Stimulated activated CD4-positive, alpha-beta T cell treated with anti-CD3 and anti-CD28 coated beads, Interleukin-4, amount 100 ng/mL, for 24 hours (primary cell): Measurements from ENCODE around the gene TRIP6.

Experiments
- DNase-seq: peaks from one replicate; pipeline ENCODE4 v3.0.0-alpha.2; 2020

TRIP6 gene

GRCh38 chr7:100875356-100875751 lies 8.2 kb downstream of the TRIP6 start:
- DNase-seq, result peak; percentile 51

GRCh38 chr7:100878013-100878412 lies 10.8 kb downstream of the TRIP6 start:
- no peak for DNase-seq

GRCh38 chr7:100878685-100879084 lies 11.5 kb downstream of the TRIP6 start:
- DNase-seq, result no peak

DNA sequence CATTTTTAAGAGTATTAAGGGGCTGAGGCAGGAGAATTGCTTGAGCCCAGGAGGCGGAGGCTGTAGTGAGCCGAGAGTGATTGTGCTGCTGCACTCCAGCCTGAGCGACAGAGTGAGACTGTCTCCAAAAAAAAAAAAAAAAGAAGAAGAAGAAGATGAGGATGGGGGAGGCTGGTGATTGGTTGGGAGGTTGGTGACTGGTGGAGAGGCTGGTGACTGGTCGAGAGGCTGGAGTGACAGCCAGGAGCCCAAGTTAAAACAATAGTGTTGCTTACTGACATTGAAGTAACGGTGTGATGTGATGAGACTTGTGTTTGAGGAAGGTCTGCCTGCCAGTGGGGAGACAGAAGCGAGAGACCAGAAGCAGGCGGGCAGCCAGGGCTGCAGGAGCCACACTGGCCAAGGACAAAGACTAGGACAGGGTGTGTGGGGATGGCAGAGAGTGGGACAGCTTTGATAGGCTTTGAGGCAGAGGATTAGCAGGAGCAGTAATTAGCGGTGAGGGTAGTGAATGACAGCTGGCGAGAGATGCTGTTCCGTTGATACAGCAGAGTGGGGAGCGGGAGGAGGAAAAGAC lies 12.6 kb downstream of the TRIP6 start:
- DNase-seq, result no peak

DNA sequence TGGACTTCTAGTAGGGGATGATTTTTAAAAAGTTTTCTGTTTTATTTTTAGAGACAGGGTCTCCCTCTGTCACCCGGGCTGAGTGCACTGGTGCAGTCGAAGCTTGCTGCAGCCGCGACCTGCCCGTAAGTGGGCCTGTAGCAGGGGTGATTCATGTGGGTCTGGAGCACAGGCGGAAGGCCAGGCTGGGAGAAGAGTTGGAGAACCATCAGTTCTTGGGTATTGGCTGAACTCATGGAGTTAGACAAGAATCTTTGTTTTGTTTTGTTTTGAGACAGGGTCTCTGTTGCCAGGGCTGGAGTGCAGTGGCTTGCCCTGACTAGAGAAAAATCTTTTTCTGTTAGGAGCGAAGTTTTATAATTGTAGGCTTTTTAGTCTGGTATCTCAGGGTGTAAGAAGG lies 13.5 kb downstream of the TRIP6 start:
- DNase-seq, result no peak

GRCh38 chr7:100881136-100881535 lies 13.9 kb downstream of the TRIP6 start:
- DNase-seq, result no peak

DNA sequence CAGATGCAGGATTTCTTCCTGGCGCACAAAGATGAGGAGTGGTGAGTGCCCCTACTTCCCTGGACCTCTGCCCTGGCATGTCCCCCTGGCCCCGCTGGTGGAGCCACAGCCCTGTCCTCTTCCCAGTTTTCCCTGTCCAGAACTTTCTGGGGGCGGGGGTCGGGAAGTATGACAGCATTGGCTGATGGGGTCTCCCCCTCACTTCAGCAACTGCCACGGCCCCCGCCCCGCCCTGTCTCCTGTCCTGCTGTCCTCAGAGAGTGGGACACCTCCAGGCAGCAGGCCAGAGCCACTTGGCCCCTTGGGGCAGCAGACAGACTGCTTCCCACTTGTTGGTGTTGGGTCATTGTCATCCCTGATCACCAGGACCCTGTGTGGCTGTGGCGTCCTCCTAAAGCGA lies 15.0 kb downstream of the TRIP6 start:
- DNase-seq, result no peak

- no peak for DNase-seq
Observed at GRCh38 chr7:100882785-100883526, 15.8 kb downstream of the TRIP6 start.

- DNase-seq, result no peak
Observed at GRCh38 chr7:100884736-100885439, 17.7 kb downstream of the TRIP6 start.

DNA sequence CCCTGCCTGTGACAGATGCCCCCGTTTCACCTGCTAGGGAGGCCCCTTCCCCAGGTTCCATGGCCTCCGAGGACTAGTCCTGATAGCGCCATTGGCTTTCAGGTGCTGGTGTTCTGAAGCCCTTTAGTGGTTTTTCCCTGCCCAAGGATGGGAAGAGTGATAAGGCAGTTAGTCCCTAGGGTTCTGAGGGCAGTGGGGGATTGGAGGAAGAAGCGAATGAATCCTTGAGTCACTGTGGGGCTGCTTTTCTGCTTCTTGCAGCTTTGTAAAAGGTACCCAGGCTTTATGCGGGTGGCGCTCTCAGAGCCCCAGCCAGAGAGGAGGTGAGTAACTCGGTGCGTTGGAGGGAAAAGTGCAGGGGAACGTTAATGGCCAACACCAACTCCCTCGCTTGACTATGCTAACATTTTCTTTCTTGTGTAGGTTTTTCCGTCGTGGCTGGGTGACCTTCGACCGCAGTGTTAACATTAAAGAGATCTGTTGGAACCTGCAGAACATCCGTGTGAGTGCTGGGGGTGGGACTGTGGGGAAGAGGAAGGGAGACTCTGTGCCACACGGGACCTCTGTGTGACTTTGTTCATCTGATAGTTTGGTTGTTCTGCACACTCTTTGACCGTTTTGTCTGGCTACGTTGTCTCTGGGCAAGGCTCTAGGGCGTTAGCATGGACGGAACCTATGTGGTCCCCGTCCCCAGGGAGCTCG lies 18.4 kb downstream of the TRIP6 start:
- no peak for DNase-seq

- no peak for DNase-seq
Observed at GRCh38 chr7:100886142-100886935, 19.2 kb downstream of the TRIP6 start.

DNA sequence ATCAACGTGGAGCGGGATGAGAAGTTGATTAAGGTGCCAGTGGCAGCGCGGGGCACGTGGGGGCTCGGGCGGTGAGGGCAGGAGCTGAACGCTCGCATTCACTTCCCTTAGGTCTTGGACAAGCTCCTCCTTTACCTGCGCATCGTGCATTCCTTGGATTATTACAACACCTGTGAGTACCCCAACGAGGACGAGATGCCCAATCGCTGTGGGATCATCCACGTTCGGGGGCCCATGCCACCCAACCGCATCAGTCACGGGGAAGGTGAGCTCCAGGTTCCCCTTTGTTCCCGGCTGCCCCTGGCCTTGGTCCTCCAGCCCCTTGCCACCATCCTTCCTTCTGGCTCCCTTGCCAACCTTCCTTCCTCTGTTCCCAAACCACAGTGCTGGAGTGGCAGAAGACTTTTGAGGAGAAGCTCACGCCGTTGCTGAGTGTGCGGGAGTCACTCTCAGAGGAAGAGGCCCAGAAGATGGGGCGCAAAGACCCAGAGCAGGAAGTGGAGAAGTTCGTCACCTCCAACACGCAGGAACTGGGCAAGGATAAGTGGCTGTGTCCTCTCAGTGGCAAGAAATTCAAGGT lies 19.8 kb downstream of the TRIP6 start:
- no peak for DNase-seq

DNA sequence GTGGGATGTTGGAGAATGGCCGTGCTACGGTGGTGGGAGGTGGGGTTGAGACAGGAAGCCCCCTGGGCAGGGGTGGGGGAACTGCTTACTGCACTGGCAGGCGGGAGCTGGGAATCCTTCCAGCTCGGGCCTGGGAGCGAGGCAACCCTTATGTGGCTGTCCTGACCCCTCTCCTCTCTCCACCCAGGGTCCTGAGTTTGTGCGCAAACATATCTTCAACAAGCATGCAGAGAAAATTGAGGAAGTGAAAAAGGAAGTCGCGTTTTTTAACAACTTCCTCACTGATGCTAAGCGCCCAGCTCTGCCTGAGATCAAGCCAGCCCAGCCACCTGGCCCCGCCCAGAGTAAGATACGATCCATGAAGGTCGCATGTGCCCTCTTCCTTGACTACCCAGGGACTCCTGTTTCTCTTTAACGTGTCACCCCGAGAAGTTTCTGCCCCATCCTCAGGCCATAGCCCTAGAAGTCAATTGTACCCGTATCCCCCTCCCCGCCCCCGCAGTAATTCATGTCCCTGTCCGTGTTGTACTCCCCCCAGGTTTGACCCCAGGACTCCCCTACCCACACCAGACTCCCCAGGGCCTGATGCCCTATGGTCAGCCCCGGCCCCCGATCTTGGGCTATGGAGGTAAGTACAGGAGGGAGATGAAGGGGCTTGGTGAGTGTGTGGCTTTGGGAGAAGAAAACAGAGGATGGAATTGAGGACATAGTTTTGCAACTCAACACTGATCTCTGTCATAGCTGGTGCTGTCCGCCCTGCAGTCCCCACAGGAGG lies 20.5 kb downstream of the TRIP6 start:
- DNase-seq, result peak; percentile 55

DNA sequence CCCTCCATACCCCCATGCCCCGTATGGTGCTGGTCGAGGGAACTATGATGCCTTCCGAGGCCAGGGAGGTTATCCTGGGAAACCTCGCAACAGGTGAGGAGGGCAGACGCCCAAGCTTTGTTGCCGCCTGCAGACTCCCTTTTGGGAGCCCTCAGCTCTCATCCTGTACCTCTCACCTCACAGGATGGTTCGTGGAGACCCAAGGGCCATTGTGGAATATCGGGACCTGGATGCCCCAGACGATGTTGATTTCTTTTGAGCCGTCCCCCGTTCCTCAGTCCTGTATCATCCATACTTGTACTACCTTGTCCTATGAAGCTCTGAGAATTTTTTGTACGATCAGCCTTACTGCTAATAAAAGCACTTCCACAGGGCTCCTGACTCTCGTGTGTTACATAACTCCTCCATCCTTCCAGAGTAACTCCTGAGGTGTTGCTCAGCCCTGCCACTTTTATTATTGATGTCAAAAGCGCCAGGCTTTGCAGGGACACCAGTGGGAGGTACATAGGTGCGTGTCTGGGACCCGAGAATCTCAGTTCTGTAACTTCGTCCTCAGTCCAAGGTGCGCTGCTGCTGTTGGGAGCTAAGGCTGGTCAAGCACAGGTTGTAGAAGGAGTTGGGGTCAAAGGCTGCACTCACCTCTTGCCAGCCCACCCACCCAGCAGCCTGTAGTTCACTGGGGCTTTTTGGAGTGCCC lies 21.3 kb downstream of the TRIP6 start:
- no peak for DNase-seq

GRCh38 chr7:100888988-100889750 lies 22.0 kb downstream of the TRIP6 start, which contains the start of gene UFSP1:
Gene UFSP1, minus strand, starts transcription at chr7:100889715. Its CDS starts 444 bp downstream, at chr7:100889271.
- no peak for DNase-seq

GRCh38 chr7:100890653-100891567 lies 23.7 kb downstream of the TRIP6 start:
- no peak for DNase-seq

GRCh38 chr7:100891568-100892247 lies 24.5 kb downstream of the TRIP6 start:
- DNase-seq, result no peak
